H9 (cell line): ENCODE results near the gene NFATC1. TPM values are rescaled to one million over a fixed set of nuclear protein-coding genes. Genes with fewer than 3 reads are reported as not detected.

ENCODE experiments used
- DNase-seq: peaks from one replicate; pipeline ENCODE4 v3.0.0-alpha.2; 2017
- H2AFZ ChIP-seq: one replicate; pipeline ENCODE4 v1.6.1; 2013; ENCODE audit warnings: mild to moderate bottlenecking, low read length, control low read depth, moderate library complexity
- H2AK5ac ChIP-seq: 2 replicates; pipeline ENCODE4 v1.6.1; 2013; ENCODE audit warnings: low read length, control low read depth, mixed read lengths; ENCODE audit not compliant: insufficient read length
- H2BK120ac ChIP-seq: one replicate; pipeline ENCODE4 v1.6.1; 2013; ENCODE audit warnings: low read depth, mild to moderate bottlenecking, low read length, control low read depth, inconsistent platforms; ENCODE audit not compliant: poor library complexity, severe bottlenecking
- H2BK12ac ChIP-seq: 2 replicates; pipeline ENCODE4 v1.6.1; 2013; ENCODE audit warnings: low read length, control low read depth, mixed read lengths, low read depth; ENCODE audit not compliant: insufficient read length
- H2BK15ac ChIP-seq: 2 replicates; pipeline ENCODE4 v1.6.1; 2013; ENCODE audit warnings: low read depth, low read length, control low read depth
- H2BK20ac ChIP-seq: one replicate; pipeline ENCODE4 v1.6.1; 2013; ENCODE audit warnings: low read depth, mild to moderate bottlenecking, low read length, control low read depth, inconsistent platforms; ENCODE audit not compliant: poor library complexity, severe bottlenecking
- H2BK5ac ChIP-seq: 2 replicates; pipeline ENCODE4 v1.6.1; 2013; ENCODE audit warnings: low read length, control low read depth, mixed read lengths; ENCODE audit not compliant: insufficient read length
- H3K14ac ChIP-seq: 2 replicates; pipeline ENCODE4 v1.6.1; 2013; ENCODE audit warnings: low read length, control low read depth; ENCODE audit not compliant: insufficient read depth
- H3K18ac ChIP-seq: 2 replicates; pipeline ENCODE4 v1.6.1; 2013; ENCODE audit warnings: low read depth, mild to moderate bottlenecking, mixed read lengths, low read length, control low read depth; ENCODE audit not compliant: insufficient read length
- H3K23ac ChIP-seq: 2 replicates; pipeline ENCODE4 v1.6.1; 2013; ENCODE audit warnings: low read length, control low read depth, mixed read lengths, low read depth; ENCODE audit not compliant: insufficient read length
- H3K23me2 ChIP-seq: 2 replicates; pipeline ENCODE4 v1.6.1; 2013; ENCODE audit warnings: low read depth, mild to moderate bottlenecking, mixed read lengths, low read length, control low read depth; ENCODE audit not compliant: insufficient read length, poor library complexity, severe bottlenecking
- H3K27ac ChIP-seq: 2 replicates; pipeline ENCODE4 v1.5.1; 2013; ENCODE audit warnings: low read length, control low read depth, mixed read lengths, low read depth; ENCODE audit not compliant: insufficient read length
- H3K27me3 ChIP-seq: 2 replicates; pipeline ENCODE4 v1.6.1; 2013; ENCODE audit warnings: low read length, control low read depth, inconsistent platforms; ENCODE audit not compliant: insufficient read depth
- H3K4ac ChIP-seq: 2 replicates; pipeline ENCODE4 v1.6.1; 2013; ENCODE audit warnings: low read depth, mild to moderate bottlenecking, control low read depth, inconsistent platforms, low read length, moderate library complexity
- H3K4me1 ChIP-seq: 2 replicates; pipeline ENCODE4 v1.6.1; 2013; ENCODE audit warnings: low read length, control low read depth, inconsistent platforms; ENCODE audit not compliant: insufficient read depth
- H3K4me2 ChIP-seq: 2 replicates; pipeline ENCODE4 v1.6.1; 2013; ENCODE audit warnings: low read length, control low read depth, mixed read lengths; ENCODE audit not compliant: insufficient read length, insufficient read depth
- H3K56ac ChIP-seq: 2 replicates; pipeline ENCODE4 v1.6.1; 2013; ENCODE audit warnings: low read depth, mild to moderate bottlenecking, mixed read lengths, low read length, control low read depth; ENCODE audit not compliant: insufficient read length
- H3K79me1 ChIP-seq: 2 replicates; pipeline ENCODE4 v1.6.1; 2013; ENCODE audit warnings: low read depth, mild to moderate bottlenecking, moderate library complexity, low read length, control low read depth, inconsistent platforms; ENCODE audit not compliant: insufficient read depth, poor library complexity, severe bottlenecking
- H3K79me2 ChIP-seq: 2 replicates; pipeline ENCODE4 v1.6.1; 2013; ENCODE audit warnings: low read length, control low read depth, inconsistent platforms; ENCODE audit not compliant: insufficient read depth
- H3K9ac ChIP-seq: 2 replicates; pipeline ENCODE4 v1.6.1; 2013; ENCODE audit warnings: low read length, control low read depth, mixed read lengths; ENCODE audit not compliant: insufficient read length; ENCODE audit errors: extremely low read depth
- H3K9me3 ChIP-seq: one replicate; pipeline ENCODE4 v1.6.1; 2013; ENCODE audit warnings: low read depth, low read length, inconsistent platforms; ENCODE audit not compliant: control insufficient read depth
- H3T11ph ChIP-seq: one replicate; pipeline ENCODE4 v1.6.1; 2013; ENCODE audit warnings: mild to moderate bottlenecking, low read length, control low read depth, inconsistent platforms
- H4K20me1 ChIP-seq: one replicate; pipeline ENCODE4 v1.6.1; 2013; ENCODE audit not compliant: control insufficient read depth, insufficient read length, insufficient read depth
- H4K5ac ChIP-seq: 2 replicates; pipeline ENCODE4 v1.6.1; 2013; ENCODE audit warnings: low read depth, mild to moderate bottlenecking, mixed read lengths, low read length, control low read depth; ENCODE audit not compliant: insufficient read length
- H4K8ac ChIP-seq: replicated peaks from 2 replicates; pipeline ENCODE4 v1.6.1; 2013; ENCODE audit warnings: low read length, control low read depth, mixed read lengths, low read depth; ENCODE audit not compliant: insufficient read length
- H4K91ac ChIP-seq: 2 replicates; pipeline ENCODE4 v1.6.1; 2013; ENCODE audit warnings: low read depth, mild to moderate bottlenecking, moderate library complexity, mixed read lengths, low read length, control low read depth; ENCODE audit not compliant: insufficient read length
- H3K27ac Mint-ChIP-seq, 3 experiments: 2 replicates in 2 of 3; 3 replicates in 1 of 3; pipeline ENCODE4 v1.8.0; 2020 to 2021; ENCODE audit warnings: mixed read lengths in 3 of 3, mild to moderate bottlenecking in 1 of 3, moderate library complexity in 1 of 3
- H3K27me3 Mint-ChIP-seq: 2 replicates; pipeline ENCODE4 v1.8.0; 2021; ENCODE audit warnings: low read depth, mild to moderate bottlenecking, moderate library complexity, mixed read lengths
- H3K36me3 Mint-ChIP-seq, 3 experiments: 2 replicates in 2 of 3; 3 replicates in 1 of 3; pipeline ENCODE4 v1.8.0; 2020 to 2021; ENCODE audit warnings: low read depth in 3 of 3, mixed read lengths in 3 of 3; ENCODE audit not compliant: insufficient read depth in 1 of 3
- H3K4me1 Mint-ChIP-seq, 2 experiments: 2 replicates each; pipeline ENCODE4 v1.8.0; 2020; ENCODE audit warnings: mixed read lengths in 2 of 2
- H3K4me3 Mint-ChIP-seq, 2 experiments: 2 replicates in 1 of 2; 3 replicates in 1 of 2; pipeline ENCODE4 v1.8.0; 2020 to 2021; ENCODE audit warnings: mild to moderate bottlenecking in 2 of 2, mixed read lengths in 2 of 2, moderate library complexity in 1 of 2
- H3K9me3 Mint-ChIP-seq, 2 experiments: 2 replicates in 1 of 2; 3 replicates in 1 of 2; pipeline ENCODE4 v1.8.0; 2020; ENCODE audit warnings: mild to moderate bottlenecking in 2 of 2, mixed read lengths in 2 of 2, moderate library complexity in 1 of 2
- CTCF ChIP-seq: fragments of 200-600 bp; sonication (generic); conservative IDR thresholded peaks from 3 replicates; pipeline ENCODE4 v1.8.0; 2021; ENCODE audit warnings: antibody characterized with exemption, mild to moderate bottlenecking
- WGBS: extraction: QIAGEN DNeasy Blood & Tissue Kit; methylation state at CpG from one replicate; pipeline ENCODE4 v1.1.7; 2013; ENCODE audit warnings: missing lambda C conversion rate, low lambda C conversion rate, mixed read lengths; ENCODE audit not compliant: insufficient read length; ENCODE audit errors: extremely low coverage; 5-methylcytosine and 5-hydroxymethylcytosine counted together
- total RNA-seq: library from RNA; stranded (reverse); gene quantifications from 2 replicates; pipeline ENCODE4 v1.2.1, GENCODE V29; 2021

The NFATC1 gene
- total RNA-seq, 1 experiment from 2014 or later = 5.5 TPM

- no peak for DNase-seq
- no peaks in the 10 kb centered on the region for H3K27me3 Mint-ChIP-seq
- Histone ChIP-seq H2AK5ac (no peak overlapping the region), H2BK120ac (no peak overlapping the region), H3K27me3 (no peaks in the 10 kb centered on the region), H2BK5ac (no peak overlapping the region), H2BK15ac (no peak overlapping the region), H3T11ph (no peak overlapping the region), H4K91ac (no peak overlapping the region), H3K4ac (no peak overlapping the region), H2BK12ac (no peak overlapping the region), H3K27ac (no peak overlapping the region), H4K20me1 (no peaks in the 10 kb centered on the region), H3K14ac (no peak overlapping the region), H3K79me1 (no peaks in the 10 kb centered on the region), H4K5ac (no peak overlapping the region), H2AFZ (no peak overlapping the region), H3K4me1 (no peaks in the 10 kb centered on the region), H3K4me2 (no peak overlapping the region), H3K79me2 (no peaks in the 10 kb centered on the region), H2BK20ac (no peak overlapping the region), H3K23ac (no peak overlapping the region), H4K8ac (no peak overlapping the region), H3K9ac (no peak overlapping the region), H3K56ac (no peak overlapping the region), H3K23me2 (no peaks in the 10 kb centered on the region), H3K9me3 (no peaks in the 10 kb centered on the region), H3K18ac (no peak overlapping the region)
- H3K4me1 Mint-ChIP-seq = peaks cover 13 to 16% of the 10 kb centered on the region in 2 experiments
- H3K36me3 Mint-ChIP-seq = peaks cover 3 to 7% (median 4%) of the 10 kb centered on the region in 3 experiments; a peak in 2 of 7 replicates
- no peak overlapping the region for H3K4me3 Mint-ChIP-seq
- no peak for TF ChIP-seq CTCF
- no peaks in the 10 kb centered on the region for H3K9me3 Mint-ChIP-seq
- WGBS = no CpG with 5 or more reads among the region's 9 CpGs
- H3K27ac Mint-ChIP-seq = peak overlapping the region in 2 of 3 experiments; percentile 8 to 90; a peak in 2 of 7 replicates
These were observed 64.3 kb downstream of the NFATC1 start for GRCh38 chr18:79459946-79460480.
